Mesenchymal stem cell (in vitro differentiated cells and primary cell): ENCODE measurements around the gene LAMP1.
"Not testable (repeated sequence)": the region's sequence is repeated elsewhere in the genome, so short reads cannot be mapped to it uniquely, and the experiment has no call there.

ENCODE experiments used
- DNase-seq: peaks from one replicate; pipeline ENCODE4 v3.0.0-alpha.2; 2013
- H2AFZ ChIP-seq: one replicate; pipeline ENCODE4 v1.6.1; 2013; ENCODE audit warnings: low read depth, mild to moderate bottlenecking, control low read depth, inconsistent platforms, low read length, moderate library complexity
- H2AK5ac ChIP-seq: 2 replicates; pipeline ENCODE4 v1.6.1; 2013; ENCODE audit warnings: low read length, moderate library complexity, mild to moderate bottlenecking, inconsistent platforms; ENCODE audit not compliant: severe bottlenecking
- H2BK120ac ChIP-seq: one replicate; pipeline ENCODE4 v1.6.1; 2013; ENCODE audit warnings: low read depth, mild to moderate bottlenecking, inconsistent platforms, low read length, moderate library complexity
- H2BK12ac ChIP-seq, 2 experiments: one replicate each; pipeline ENCODE4 v1.6.1; 2013; ENCODE audit warnings: inconsistent platforms in 2 of 2, low read length in 2 of 2, mild to moderate bottlenecking in 2 of 2, moderate library complexity in 2 of 2, control low read depth in 1 of 2
- H2BK15ac ChIP-seq: one replicate; pipeline ENCODE4 v1.6.1; 2013; ENCODE audit warnings: mild to moderate bottlenecking, low read depth, inconsistent platforms; ENCODE audit not compliant: poor library complexity, severe bottlenecking
- H2BK5ac ChIP-seq: 2 replicates; pipeline ENCODE4 v1.6.1; 2013; ENCODE audit warnings: low read depth, mild to moderate bottlenecking, low read length, control low read depth, inconsistent platforms; ENCODE audit not compliant: poor library complexity, severe bottlenecking
- H3K14ac ChIP-seq, 2 experiments: one replicate each; pipeline ENCODE4 v1.6.1; 2013; ENCODE audit warnings: inconsistent platforms in 2 of 2, low read length in 2 of 2, control low read depth in 1 of 2, mild to moderate bottlenecking in 1 of 2, moderate library complexity in 1 of 2
- H3K18ac ChIP-seq, 2 experiments: one replicate each; pipeline ENCODE4 v1.6.1; 2013; ENCODE audit warnings: inconsistent platforms in 2 of 2, low read length in 2 of 2, control low read depth in 1 of 2, low read depth in 1 of 2, mild to moderate bottlenecking in 1 of 2
- H3K23ac ChIP-seq, 2 experiments: one replicate each; pipeline ENCODE4 v1.6.1; 2013; ENCODE audit warnings: inconsistent platforms in 2 of 2, low read length in 2 of 2, mild to moderate bottlenecking in 2 of 2, moderate library complexity in 2 of 2, control low read depth in 1 of 2
- H3K27ac ChIP-seq: 2 replicates; pipeline ENCODE4 v1.5.1; 2013; ENCODE audit warnings: mild to moderate bottlenecking, moderate library complexity, low read length, control low read depth, inconsistent platforms; ENCODE audit not compliant: poor library complexity, severe bottlenecking
- H3K27me3 ChIP-seq, 2 experiments: 2 replicates each; pipeline versions ENCODE4 v1.6.1 to v1.7.0; 2013; ENCODE audit warnings: low read length in 2 of 2, mild to moderate bottlenecking in 2 of 2, moderate library complexity in 2 of 2, control low read depth in 1 of 2, inconsistent platforms in 1 of 2; ENCODE audit not compliant: control insufficient read depth in 1 of 2, insufficient read depth in 1 of 2
- H3K36me3 ChIP-seq, 2 experiments: 2 replicates each; pipeline versions ENCODE4 v1.6.1 to v1.7.0; 2013; ENCODE audit warnings: low read length in 2 of 2, control low read depth in 1 of 2, inconsistent platforms in 1 of 2, low read depth in 1 of 2, mild to moderate bottlenecking in 1 of 2; ENCODE audit not compliant: insufficient read depth in 2 of 2, control insufficient read depth in 1 of 2
- H3K4ac ChIP-seq, 2 experiments: one replicate each; pipeline ENCODE4 v1.6.1; 2013; ENCODE audit warnings: inconsistent platforms in 2 of 2, low read length in 2 of 2, mild to moderate bottlenecking in 2 of 2, moderate library complexity in 2 of 2, control low read depth in 1 of 2, low read depth in 1 of 2
- H3K4me1 ChIP-seq: 2 replicates; pipeline ENCODE4 v1.6.1; 2013; ENCODE audit warnings: low read depth, low read length, control low read depth; ENCODE audit not compliant: control insufficient read depth, insufficient read depth
- H3K4me2 ChIP-seq: 2 replicates; pipeline ENCODE4 v1.6.1; 2013; ENCODE audit warnings: low read length, mild to moderate bottlenecking, inconsistent platforms; ENCODE audit not compliant: poor library complexity, severe bottlenecking
- H3K4me3 ChIP-seq, 2 experiments: 2 replicates each; pipeline versions ENCODE4 v1.5.1 to v1.7.0; 2013; ENCODE audit warnings: low read length in 2 of 2, mild to moderate bottlenecking in 2 of 2, control low read depth in 1 of 2, low read depth in 1 of 2; ENCODE audit not compliant: insufficient read depth in 1 of 2
- H3K79me1 ChIP-seq: replicated peaks from 2 replicates; pipeline ENCODE4 v1.6.1; 2013; ENCODE audit warnings: mild to moderate bottlenecking, control low read depth, low read length, inconsistent platforms; ENCODE audit not compliant: poor library complexity, severe bottlenecking
- H3K9ac ChIP-seq: 2 replicates; pipeline ENCODE4 v1.7.0; 2013; ENCODE audit warnings: mild to moderate bottlenecking, low read length, moderate library complexity
- H3K9me3 ChIP-seq: 2 replicates; pipeline ENCODE4 v1.7.0; 2013; ENCODE audit warnings: mild to moderate bottlenecking, low read length; ENCODE audit not compliant: control insufficient read depth
- H4K8ac ChIP-seq: one replicate; pipeline ENCODE4 v1.6.1; 2013; ENCODE audit warnings: inconsistent platforms, mild to moderate bottlenecking, low read length, moderate library complexity
- H4K91ac ChIP-seq: one replicate; pipeline ENCODE4 v1.6.1; 2013; ENCODE audit warnings: mild to moderate bottlenecking, low read length, inconsistent platforms
- WGBS: methylation state at CpG from one replicate; pipeline ENCODE4 v1.1.7; 2013; ENCODE audit warnings: mixed read lengths; 5-methylcytosine and 5-hydroxymethylcytosine counted together

The LAMP1 gene

GRCh38 chr13:113314112-113314511 is 17.1 kb downstream of the LAMP1 start:
- H2AK5ac ChIP-seq, H3K4ac ChIP-seq, H3K9me3 ChIP-seq, H3K9ac ChIP-seq, H3K18ac ChIP-seq, H2AFZ ChIP-seq, H3K4me3 ChIP-seq, H3K4me2 ChIP-seq, H4K91ac ChIP-seq, H3K14ac ChIP-seq, H2BK12ac ChIP-seq, H2BK15ac ChIP-seq, H3K23ac ChIP-seq, H3K4me1 ChIP-seq, DNase-seq, H3K27ac ChIP-seq, H4K8ac ChIP-seq, H3K27me3 ChIP-seq, H2BK5ac ChIP-seq, H2BK120ac ChIP-seq: not testable (repeated sequence)
- Histone ChIP-seq H3K79me1 (peaks cover 46% of the 10 kb centered on the region), H3K36me3 (peaks cover 59 to 68% of the 10 kb centered on the region in 2 experiments)
- 97% methylated on average over 18 of the region's 20 CpGs for WGBS

- peaks cover 63 to 69% of the 10 kb centered on the region in 2 experiments for H3K36me3 ChIP-seq
- H2BK12ac ChIP-seq, H2AFZ ChIP-seq, H3K27ac ChIP-seq, H3K4ac ChIP-seq, H2AK5ac ChIP-seq, H3K18ac ChIP-seq, H3K9me3 ChIP-seq, H2BK5ac ChIP-seq, H3K14ac ChIP-seq, H3K27me3 ChIP-seq, H3K4me3 ChIP-seq, H2BK120ac ChIP-seq, H3K4me1 ChIP-seq, H3K9ac ChIP-seq, H3K4me2 ChIP-seq, H4K91ac ChIP-seq, H3K23ac ChIP-seq, H4K8ac ChIP-seq, DNase-seq, H2BK15ac ChIP-seq: not testable (repeated sequence)
- peaks cover 50% of the 10 kb centered on the region for H3K79me1 ChIP-seq
- WGBS = 92% methylated on average over 21 of the region's 23 CpGs
Observed at GRCh38 chr13:113314895-113315470, 17.9 kb downstream of the LAMP1 start.

- no peak overlapping the region for H3K9ac ChIP-seq
- WGBS = 97% methylated on average over 5 of the region's 5 CpGs
- peaks cover 4% of the 10 kb centered on the region for H3K4me1 ChIP-seq
- no peaks in the 10 kb centered on the region for H3K9me3 ChIP-seq
- H3K79me1 ChIP-seq = peaks cover 55% of the 10 kb centered on the region
- H3K27me3 ChIP-seq = no peaks in the 10 kb centered on the region
- H4K91ac ChIP-seq = no peak overlapping the region
- H2BK12ac ChIP-seq = no peak overlapping the region
- H3K4me3 ChIP-seq = no peak overlapping the region
- no peak overlapping the region for H2AFZ ChIP-seq
- no peak for DNase-seq
- no peak overlapping the region for H2AK5ac ChIP-seq
- no peak overlapping the region for H3K23ac ChIP-seq
- no peak overlapping the region for H3K4me2 ChIP-seq
- no peak overlapping the region for H3K4ac ChIP-seq
- no peak overlapping the region for H2BK15ac ChIP-seq
- no peak overlapping the region for H3K18ac ChIP-seq
- H2BK5ac ChIP-seq = no peak overlapping the region
- H4K8ac ChIP-seq = no peak overlapping the region
- peaks cover 65 to 71% of the 10 kb centered on the region in 2 experiments for H3K36me3 ChIP-seq
- H3K14ac ChIP-seq = no peak overlapping the region
- H3K27ac ChIP-seq = no peak overlapping the region
- H2BK120ac ChIP-seq = no peak overlapping the region
Observed at GRCh38 chr13:113315992-113316391, 19.0 kb downstream of the LAMP1 start.

GRCh38 chr13:113317031-113317430 is 20.0 kb downstream of the LAMP1 start:
- Histone ChIP-seq H3K14ac (no peak overlapping the region), H3K18ac (no peak overlapping the region), H3K27me3 (no peaks in the 10 kb centered on the region), H3K27ac (no peak overlapping the region), H3K9me3 (no peaks in the 10 kb centered on the region), H3K9ac (no peak overlapping the region), H3K23ac (no peak overlapping the region), H2BK12ac (no peak overlapping the region), H3K4me2 (no peak overlapping the region), H2AFZ (no peak overlapping the region), H4K8ac (no peak overlapping the region), H3K36me3 (peaks cover 64 to 71% of the 10 kb centered on the region in 2 experiments), H3K4me3 (no peak overlapping the region), H2BK5ac (no peak overlapping the region), H3K79me1 (peaks cover 51% of the 10 kb centered on the region), H4K91ac (no peak overlapping the region), H2BK15ac (no peak overlapping the region), H3K4ac (no peak overlapping the region), H2AK5ac (no peak overlapping the region), H2BK120ac (no peak overlapping the region), H3K4me1 (peaks cover 4% of the 10 kb centered on the region)
- no peak for DNase-seq
- 97% methylated on average over 11 of the region's 12 CpGs for WGBS
